HepG2 (cell line): ENCODE measurements around the gene IKZF5. TPM values are rescaled to one million over a fixed set of nuclear protein-coding genes. Genes with fewer than 3 reads are reported as not detected.

Experiments used
- ATAC-seq: fragments of 200-7000 bp; cut with Tn5 transposase; 3 replicates; pipeline ENCODE4 v1.9.1; 2020; ENCODE audit warnings: mild to moderate bottlenecking, moderate library complexity
- BruUV-seq: library from RNA; stranded (reverse); fragments of 400-500 nt; replicated peaks from 2 replicates; lab custom pipeline; 2021; lab: Mats Ljungman, UMichigan
- CTCF ChIA-PET: fragments of 300-600 bp; formaldehyde crosslinking; extraction: SDS; loops from one replicate; lab custom pipeline; 2021; ENCODE audit warnings: low total read pairs, inconsistent platforms, low intra/inter-chr PET ratio; lab: Yijun Ruan, JAX
- POLR2A ChIA-PET: fragments of 350-600 bp; sonication (Branson Sonifier 250); formaldehyde crosslinking; loops from one replicate; lab custom pipeline; 2020; ENCODE audit warnings: antibody characterized with exemption, inconsistent platforms; lab: Yijun Ruan, JAX
- DNase-seq: peaks from one replicate; pipeline ENCODE4 v3.0.0-alpha.2; 2015; ENCODE audit warnings: low spot score
- FAIRE-seq: peaks from 3 replicates; lab custom pipeline; 2011; peaks lifted over from hg19 to GRCh38; lab: Jason Lieb, UNC
- H2AFZ ChIP-seq: one replicate; pipeline ENCODE4 v1.6.1; 2011; ENCODE audit warnings: low read length, inconsistent platforms
- H3K27ac ChIP-seq: fragments of 300-600 bp; 3 replicates; pipeline ENCODE4 v1.8.0; 2011; ENCODE audit warnings: mixed run types, mild to moderate bottlenecking, mixed read lengths, low read length, inconsistent platforms; ENCODE audit not compliant: insufficient read depth; ENCODE audit errors: extremely low read length
- H3K27me3 ChIP-seq, 2 experiments: fragments of 200-600 bp in 1 of 2; 2 replicates in 1 of 2; 3 replicates in 1 of 2; pipeline versions ENCODE4 v1.6.0 to v1.8.0; 2011; ENCODE audit warnings: low read length in 2 of 2, mild to moderate bottlenecking in 2 of 2, moderate library complexity in 2 of 2, inconsistent platforms in 1 of 2; ENCODE audit not compliant: insufficient read depth in 2 of 2, control insufficient read depth in 1 of 2
- H3K36me3 ChIP-seq, 2 experiments: fragments of 200-600 bp in 1 of 2; replicated peaks in 1 of 2; 2 replicates in 1 of 2; 3 replicates in 1 of 2; pipeline versions ENCODE4 v1.5.1 to v1.8.0; 2011; ENCODE audit warnings: low read length in 2 of 2, inconsistent platforms in 1 of 2; ENCODE audit not compliant: insufficient read depth in 2 of 2, control insufficient read depth in 1 of 2
- H3K4me1 ChIP-seq: 2 replicates; pipeline ENCODE4 v1.5.1; 2012; ENCODE audit warnings: low read length, inconsistent platforms; ENCODE audit not compliant: insufficient read depth
- H3K4me2 ChIP-seq: 2 replicates; pipeline ENCODE4 v1.6.0; 2011; ENCODE audit warnings: low read depth, low read length, inconsistent platforms
- H3K4me3 ChIP-seq, 3 experiments: fragments of 200-600 bp in 1 of 3; sonication (generic), shearing (Covaris generic) in 1 of 3; replicated peaks in 1 of 3; 2 replicates each; pipeline ENCODE4 v1.5.1; 2011 to 2016; ENCODE audit warnings: low read length in 3 of 3, inconsistent platforms in 2 of 3, low read depth in 2 of 3, mild to moderate bottlenecking in 2 of 3, control low read depth in 1 of 3, mixed read lengths in 1 of 3; ENCODE audit not compliant: insufficient read depth in 1 of 3
- H3K79me2 ChIP-seq: one replicate; pipeline ENCODE4 v1.6.1; 2011; ENCODE audit warnings: low read length, inconsistent platforms; ENCODE audit not compliant: insufficient read depth
- H3K9ac ChIP-seq: 2 replicates; pipeline ENCODE4 v1.6.0; 2011; ENCODE audit warnings: mild to moderate bottlenecking, low read depth, low read length, inconsistent platforms; ENCODE audit not compliant: insufficient read depth
- H3K9me3 ChIP-seq: 2 replicates; pipeline ENCODE4 v1.5.1; 2012; ENCODE audit warnings: mild to moderate bottlenecking, low read length
- H4K20me1 ChIP-seq: 2 replicates; pipeline ENCODE4 v1.6.0; 2011; ENCODE audit warnings: inconsistent platforms, mild to moderate bottlenecking, low read length, moderate library complexity; ENCODE audit not compliant: insufficient read depth
- CEBPB ChIP-seq: IDR thresholded peaks from 2 replicates; pipeline ENCODE4 v1.6.1; 2011; ENCODE audit warnings: low read depth, low read length, improper control_type of control experiment, borderline replicate concordance
- ERF ChIP-seq: IDR thresholded peaks from 2 replicates; pipeline ENCODE4 v1.6.1; 2018; ENCODE audit warnings: missing biosample characterization, missing genetic modification reagents
- EZH2 ChIP-seq: conservative IDR thresholded peaks from 2 replicates; pipeline ENCODE4 v1.6.1; 2012; ENCODE audit warnings: mild to moderate bottlenecking, low read depth, low read length, moderate library complexity
- HHEX ChIP-seq: IDR thresholded peaks from 2 replicates; pipeline ENCODE4 v1.6.1; 2016; ENCODE audit warnings: control low read depth
- MAFF ChIP-seq: IDR thresholded peaks from 2 replicates; pipeline ENCODE4 v1.6.1; 2011; ENCODE audit warnings: low read depth, low read length, improper control_type of control experiment
- MAFK ChIP-seq, 2 experiments: IDR thresholded peaks in 1 of 2; conservative IDR thresholded peaks in 1 of 2; 2 replicates each; pipeline ENCODE4 v1.6.1; 2011; ENCODE audit warnings: improper control_type of control experiment in 2 of 2, low read length in 2 of 2
- NFYC ChIP-seq: IDR thresholded peaks from 2 replicates; pipeline ENCODE4 v1.6.1; 2016; ENCODE audit warnings: missing genetic modification reagents, missing compliant biosample characterization
- SRSF9 ChIP-seq: fragments of 200-400 bp; formaldehyde crosslinking; IDR thresholded peaks from 2 replicates; pipeline ENCODE4 v1.6.1; 2018; ENCODE audit warnings: borderline replicate concordance, mild to moderate bottlenecking, low read depth, low read length; ENCODE audit not compliant: insufficient read depth, poor library complexity, severe bottlenecking
- ZBTB3 ChIP-seq: sonication (generic); formaldehyde crosslinking; IDR thresholded peaks from 2 replicates; pipeline ENCODE4 v1.4.0; 2020; ENCODE audit warnings: low read depth, mild to moderate bottlenecking, moderate library complexity, missing genetic modification reagents, borderline replicate concordance
- ZNF251 ChIP-seq: sonication (generic); formaldehyde crosslinking; IDR thresholded peaks from 2 replicates; pipeline ENCODE4 v1.9.0; 2021; ENCODE audit warnings: mild to moderate bottlenecking, missing genetic modification reagents
- WGBS: methylation state at CpG from one replicate; pipeline ENCODE4 v1.1.6; 2017; ENCODE audit warnings: low lambda C conversion rate; 5-methylcytosine and 5-hydroxymethylcytosine counted together
- in situ Hi-C: cut with HindIII; loops from 2 replicates; pipeline ENCODE4 v1.10.0; 2017; ENCODE audit warnings: low pct_unique_long_range_greater_than_20kb; ENCODE audit not compliant: extremely low pct_ligation_motif_present
- intact Hi-C: fragments of 100-400 bp; cut with micrococcal nuclease; formaldehyde crosslinking; loops from one replicate; pipeline ENCODE4 v1.10.0; 2022; ENCODE audit not compliant: unreplicated experiment
- polyA plus RNA-seq, 8 experiments: library from polyadenylated mRNA; depleted of rRNA in 3 of 8; stranded (reverse) in 7 of 8; unstranded in 1 of 8; fragments of >200 nt; fragmentation: Illumina TruSeq in 4 of 8; extraction: Trizol in 4 of 8; gene quantifications; 2 replicates each; pipeline versions ENCODE4 v1.2.1 to v1.2.3, GENCODE V29; 2011 to 2016; ENCODE audit warnings: low read depth in 4 of 8, missing spikeins in 1 of 8, mixed read lengths in 1 of 8; ENCODE audit not compliant: insufficient read depth in 1 of 8
- total RNA-seq, 5 experiments: library from RNA; depleted of rRNA; stranded (reverse); fragments of >200 nt; fragmentation: Illumina TruSeq; extraction: Trizol; gene quantifications; 2 replicates each; pipeline ENCODE4 v1.2.3, GENCODE V29; 2016; ENCODE audit warnings: low read depth in 1 of 5

IKZF5 gene
- total and polyA plus RNA-seq, 2 of the 13 experiments (the other 11 are each of a cell fraction or from before 2014, with no cell fraction given), result 3.7 to 12.0 TPM

DNA sequence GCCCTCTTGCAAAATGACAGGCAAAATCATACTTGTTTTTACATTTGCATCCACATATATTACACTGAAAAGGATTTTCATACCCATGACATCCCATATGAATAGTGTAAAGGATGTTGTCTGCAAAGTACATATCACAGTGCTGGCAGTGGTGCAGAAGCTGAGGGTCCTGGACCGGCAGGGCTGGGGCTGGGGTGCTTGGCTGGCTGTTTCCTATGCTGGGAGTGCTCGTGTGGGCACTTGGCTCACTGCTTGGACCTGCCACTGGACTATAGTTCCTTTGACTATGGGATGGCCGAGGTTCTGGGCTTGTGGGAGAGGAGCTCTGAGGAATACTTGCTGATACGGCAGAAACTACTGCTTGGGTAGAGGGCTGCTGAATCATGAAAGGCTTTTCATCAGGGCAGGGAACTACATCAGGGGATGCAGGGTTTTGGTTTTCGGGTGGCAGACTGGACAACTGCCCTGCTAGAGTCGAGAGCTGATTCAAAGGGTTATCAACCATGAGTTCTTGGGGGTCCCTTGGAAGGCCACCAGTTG lies 14.7 kb downstream of the IKZF5 start (continued):
- peak; percentile 86 to 92 for TF ChIP-seq MAFK (conservative IDR thresholded peaks at IDR 0.05 in 1 of 2, IDR thresholded peaks at IDR 0.05 in 1 of 2; ENCODE audit: low read length in 2 of 2)
- TF ChIP-seq ZNF251, result no peak
- peak; percentile 85 for TF ChIP-seq MAFF
- no peak for TF ChIP-seq HHEX (CRISPR knock-in tag)
- TF ChIP-seq SRSF9, result no peak

DNA sequence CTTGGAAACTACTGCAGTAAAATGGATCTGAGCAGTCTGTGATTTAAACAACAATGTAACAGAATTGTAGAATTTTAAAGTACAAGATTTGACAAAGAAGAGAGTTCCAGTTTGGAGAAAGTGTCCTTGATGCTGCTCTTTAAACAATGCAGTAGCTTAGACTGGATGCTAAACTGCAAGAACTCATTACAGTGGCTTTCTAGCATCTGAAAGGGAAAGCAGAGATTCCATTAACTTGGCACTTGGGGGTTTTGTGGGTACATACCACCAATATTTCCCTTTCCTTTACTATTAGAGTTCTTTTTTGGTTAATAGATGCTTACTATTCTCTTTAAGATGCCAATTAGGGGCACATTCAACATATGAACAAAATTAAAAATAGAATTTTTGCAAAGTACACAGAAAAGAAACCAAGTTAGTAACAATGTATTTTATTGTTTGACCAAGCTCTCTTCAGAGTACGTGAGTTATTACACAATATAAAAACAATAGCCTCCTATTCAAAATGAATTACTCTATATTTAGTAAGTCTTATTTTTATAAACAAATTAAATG lies 16.5 kb downstream of the IKZF5 start:
- CTCF ChIA-PET, result no interaction called here
- POLR2A ChIA-PET, result no interaction called here
- H4K20me1 ChIP-seq, result no peaks in the 10 kb centered on the region

GRCh38 chr10:122990278-122990677 lies 18.3 kb downstream of the IKZF5 start:
- ATAC-seq (no peak), FAIRE-seq (no peak)
- CTCF ChIA-PET, result no interaction called here
- H3K9me3 ChIP-seq, result no peaks in the 10 kb centered on the region
- no peaks in the 10 kb centered on the region for H3K27me3 ChIP-seq
- no peaks in the 10 kb centered on the region for H3K4me1 ChIP-seq
- TF ChIP-seq ERF (CRISPR knock-in tag) (no peak), NFYC (CRISPR knock-in tag) (no peak), EZH2 (no peak), ZBTB3 (CRISPR knock-in tag) (no peak)
- TF ChIP-seq, all 625 proteins: peak for 0
- POLR2A ChIA-PET, result interaction anchor here (1.6 kb wide), 1 partner anchor 19 kb away, joined by 3 read pairs; the partner anchor contains the start of gene ACADSB
- H2AFZ ChIP-seq, result no peak overlapping the region
- H3K79me2 ChIP-seq, result no peaks in the 10 kb centered on the region
- H3K36me3 ChIP-seq, result peaks cover 8 to 23% of the 10 kb centered on the region in 2 experiments
- in situ Hi-C loops (no loop called here), intact Hi-C loops (no loop called here)
- BruUV-seq, result no TSS peak
- H3K9ac ChIP-seq, result no peak overlapping the region
- no peak overlapping the region for H3K4me3 ChIP-seq
- no peak for DNase-seq
- no peaks in the 10 kb centered on the region for H4K20me1 ChIP-seq
- H3K27ac ChIP-seq, result no peak overlapping the region
- WGBS, result 78% methylated on average over 5 of the region's 5 CpGs
- no peak overlapping the region for H3K4me2 ChIP-seq

More for the DNA sequence above, 16.5 kb downstream of the IKZF5 start:
- in situ Hi-C loops, result no loop called here
- Histone ChIP-seq H3K27me3 (no peaks in the 10 kb centered on the region), H3K79me2 (no peaks in the 10 kb centered on the region), H3K9ac (no peak overlapping the region), H3K36me3 (peaks cover 15 to 35% of the 10 kb centered on the region in 2 experiments), H3K9me3 (no peaks in the 10 kb centered on the region), H3K4me1 (no peaks in the 10 kb centered on the region), H2AFZ (no peak overlapping the region), H3K4me3 (no peak overlapping the region), H3K4me2 (no peak overlapping the region), H3K27ac (no peak overlapping the region)
- intact Hi-C loops, result no loop called here
- FAIRE-seq (no peak), ATAC-seq (no peak), DNase-seq (no peak)
- BruUV-seq, result no TSS peak
- TF ChIP-seq MAFF (no peak), CEBPB (peak; percentile 23; the same call in 1 of the 2 replicates)
- 92% methylated on average over 1 of the region's 1 CpG for WGBS
